Stimulated activated CD4-positive, alpha-beta T cell treated with anti-CD3 and anti-CD28 coated beads, Interleukin-12 subunit alpha, Interleukin-12 subunit beta, amount 100 ng/mL, for 48 hours (primary cell): Measurements from ENCODE around the gene GABRA5.
"Not testable (repeated sequence)": the region's sequence is repeated elsewhere in the genome, so short reads cannot be mapped to it uniquely, and the experiment has no call there.

Experiments
- DNase-seq, 3 donors: peaks; one replicate each; pipeline ENCODE4 v3.0.0-alpha.2; 2020; ENCODE audit warnings: low read depth in 2 of 3, low spot score in 1 of 3

The GABRA5 gene

DNA sequence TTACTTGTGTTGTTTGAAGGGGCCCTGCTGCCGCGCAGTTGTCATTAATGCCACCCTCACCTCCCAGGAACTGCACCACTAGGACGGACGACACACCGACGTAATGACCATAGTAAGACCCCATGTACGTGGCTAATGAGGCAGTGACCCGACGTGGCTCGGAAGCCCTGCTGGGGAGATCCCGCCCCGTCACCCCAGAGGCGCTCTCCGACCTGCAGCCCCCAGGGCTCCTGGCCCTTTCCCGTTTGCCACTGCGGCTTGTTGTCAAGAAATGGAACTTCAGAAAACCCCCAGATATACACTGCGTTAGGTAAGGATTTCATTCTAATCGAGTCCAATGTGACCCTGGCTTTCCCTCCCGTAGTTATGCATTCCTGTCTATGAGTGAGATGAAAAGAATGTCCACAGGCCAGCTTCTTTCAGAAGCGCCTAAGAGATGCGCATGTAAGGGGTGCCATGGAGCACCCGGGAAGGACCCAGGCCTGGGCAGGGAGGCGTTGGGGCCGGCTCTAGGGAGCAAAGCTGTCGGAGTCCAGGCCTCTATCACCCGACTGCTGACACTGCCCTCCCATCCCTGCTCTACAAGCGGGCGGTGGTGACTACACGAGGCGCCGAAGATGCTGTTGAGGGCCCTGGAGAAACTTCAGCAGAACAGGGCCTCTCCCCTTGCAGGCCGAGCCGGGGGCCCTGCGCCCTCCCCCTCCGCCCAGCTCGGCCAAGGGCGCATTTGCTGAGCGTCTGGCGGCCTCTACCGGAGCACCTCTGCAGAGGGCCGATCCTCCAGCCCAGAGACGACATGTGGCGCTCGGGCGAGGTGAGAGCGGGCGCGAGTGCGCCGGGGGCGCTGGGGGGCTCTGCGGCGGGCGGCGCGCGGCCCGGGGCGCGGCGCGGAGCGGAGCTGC is at the start of gene GABRA5:
Gene GABRA5, plus strand, starts transcription at position 765 of the 902 bp plus-strand sequence. CDS start 2,187 bp downstream, outside the sequence.
- DNase-seq, result no peak

DNA sequence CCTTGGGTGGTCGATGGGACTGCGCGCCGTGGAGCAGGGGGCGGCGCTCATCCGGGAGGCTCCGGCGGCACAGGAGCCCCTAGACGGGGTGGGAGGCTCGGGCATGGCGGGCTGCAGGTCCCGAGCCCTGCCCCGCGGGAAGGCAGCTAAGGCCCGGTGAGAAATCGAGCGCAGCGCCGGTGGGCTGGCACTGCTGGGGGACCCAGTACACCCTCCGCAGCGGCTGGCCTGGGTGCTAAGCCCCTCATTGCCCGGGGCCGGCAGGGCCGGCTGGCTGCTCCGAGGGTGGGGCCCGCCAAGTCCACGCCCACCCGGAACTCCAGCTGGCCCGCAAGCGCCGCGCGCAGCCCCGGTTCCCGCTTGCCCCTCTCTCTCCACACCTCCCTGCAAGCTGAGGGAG is 35.7 kb upstream of the GABRA5 start:
- DNase-seq, result not testable (repeated sequence)

- DNase-seq, result no peak
These were observed 34.9 kb upstream of the GABRA5 start for GRCh38 chr15:26831951-26832350.

DNA sequence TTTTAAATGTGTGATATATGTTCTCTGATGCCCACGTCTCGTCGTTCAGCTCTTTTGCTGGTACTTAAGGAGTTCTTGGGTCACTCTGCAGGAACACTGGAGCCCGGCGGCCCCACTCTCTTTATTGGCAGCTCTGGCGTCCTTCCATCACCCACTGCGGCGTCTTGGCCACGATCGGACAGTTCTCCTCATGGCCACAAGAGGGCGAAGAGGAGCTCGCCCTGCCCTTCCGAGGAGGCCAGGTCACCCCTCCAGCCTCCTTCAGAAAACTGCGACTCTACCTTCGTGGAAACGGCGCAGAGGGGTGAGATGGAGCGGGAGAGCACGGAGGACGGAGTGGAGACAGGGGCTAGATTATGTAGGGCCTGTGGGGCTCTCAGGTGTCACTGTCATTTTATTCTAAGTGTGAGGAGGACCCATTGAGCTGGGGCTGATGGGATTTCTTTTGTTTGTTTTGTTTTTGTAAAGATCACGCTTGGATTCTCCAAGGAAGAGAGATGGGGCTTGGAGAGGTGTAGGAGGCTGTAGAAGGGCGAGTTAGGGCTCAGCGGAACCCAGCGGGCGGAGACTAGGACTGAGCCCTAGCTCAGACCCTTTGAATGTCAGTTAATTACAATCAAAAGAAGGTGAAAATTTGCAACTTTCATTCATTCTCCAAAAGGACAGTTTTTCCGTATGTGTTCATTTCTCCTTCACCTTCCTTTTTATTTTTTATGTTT is 28.0 kb upstream of the GABRA5 start:
- DNase-seq, result no peak

GRCh38 chr15:26841514-26841913 is 25.3 kb upstream of the GABRA5 start:
- DNase-seq, result no peak

- no peak for DNase-seq
These were observed 24.9 kb upstream of the GABRA5 start for GRCh38 chr15:26841941-26842340.

- no peak for DNase-seq
These were observed 24.5 kb upstream of the GABRA5 start for GRCh38 chr15:26842391-26842790.

- no peak for DNase-seq
These were observed 22.0 kb upstream of the GABRA5 start for GRCh38 chr15:26844901-26845300.

DNA sequence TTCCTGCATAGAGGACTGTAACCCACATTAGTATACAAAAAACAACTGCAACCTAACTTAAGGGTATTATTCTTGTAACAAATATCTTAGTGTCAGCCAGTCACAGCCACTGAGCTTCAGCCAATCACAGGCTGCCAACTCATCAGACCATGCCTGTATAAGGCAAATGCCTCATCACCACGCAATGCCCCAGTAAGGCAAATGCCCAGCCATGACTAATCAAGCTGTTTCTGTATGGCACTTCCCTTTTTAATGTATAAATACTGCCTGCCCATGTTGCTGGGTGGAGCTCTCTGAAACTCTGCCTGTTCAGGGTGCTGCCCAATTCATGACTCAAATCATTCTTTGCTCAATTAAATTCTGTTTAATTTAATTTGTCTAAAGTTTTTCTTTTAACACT is 18.4 kb upstream of the GABRA5 start:
- DNase-seq, result no peak

DNA sequence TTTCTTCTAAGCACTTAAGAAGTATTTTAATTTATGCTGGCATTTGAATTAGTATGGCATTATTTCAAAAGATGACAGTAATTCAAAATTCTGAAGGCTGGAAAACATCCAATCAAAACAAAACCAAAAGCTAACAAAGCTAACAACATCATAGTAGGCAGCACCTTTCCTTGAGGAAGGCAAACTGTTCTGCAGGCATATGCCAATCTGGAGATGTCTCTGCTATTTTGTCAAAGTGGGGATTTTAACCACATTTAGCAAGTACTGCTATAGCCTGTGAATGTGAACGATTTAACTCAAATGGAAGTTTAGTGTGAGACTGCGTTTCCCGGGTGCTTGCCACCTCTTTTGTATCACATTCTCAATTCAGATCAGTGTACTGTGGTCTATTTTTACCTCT is 16.7 kb upstream of the GABRA5 start:
- DNase-seq, result no peak

- DNase-seq, result no peak
These were observed 13.9 kb upstream of the GABRA5 start for GRCh38 chr15:26852980-26853379.

DNA sequence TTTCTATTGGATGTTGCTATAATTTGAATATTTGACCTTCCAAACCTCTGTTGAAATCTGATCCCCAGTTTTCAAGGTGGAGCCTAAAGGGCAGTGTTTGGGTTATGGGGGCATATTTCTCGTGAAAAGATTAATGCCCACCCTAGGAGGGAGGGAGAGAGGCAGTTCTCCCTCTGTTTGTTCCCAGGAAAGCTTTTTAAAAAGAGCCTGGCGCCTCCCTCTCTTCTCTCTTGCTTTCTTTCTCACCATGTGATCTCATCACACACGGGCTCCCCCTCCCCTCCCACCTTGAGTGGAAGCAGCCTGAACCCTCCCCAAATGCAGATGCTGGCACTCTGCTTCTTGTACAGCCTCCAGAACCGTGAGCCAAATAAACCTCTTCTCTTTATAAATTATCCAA is 12.4 kb upstream of the GABRA5 start:
- no peak for DNase-seq

DNA sequence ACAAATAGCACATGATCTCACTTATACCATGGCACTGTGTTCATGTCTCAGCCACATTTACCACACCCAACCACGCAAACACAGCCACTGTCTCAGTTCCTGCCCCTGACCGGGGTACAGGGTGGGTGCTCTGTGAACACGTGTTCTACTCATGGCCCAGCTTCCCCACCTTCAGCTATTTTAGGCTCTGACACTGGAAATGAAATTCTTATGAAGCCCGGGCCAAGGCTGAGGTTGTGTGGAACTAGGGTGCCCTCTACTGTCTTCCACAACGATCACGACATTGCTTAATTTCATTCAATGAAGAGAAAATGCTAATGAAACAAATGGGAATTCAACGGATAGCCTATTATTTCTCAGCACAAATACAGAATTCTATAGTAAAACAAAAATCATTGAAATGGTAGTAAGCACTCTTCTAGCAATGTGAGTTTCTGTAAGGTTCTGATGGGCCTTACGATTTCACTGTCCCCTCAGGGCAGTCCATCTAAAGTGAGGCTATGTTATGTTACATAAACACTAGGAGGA is 2.1 kb upstream of the GABRA5 start:
- no peak for DNase-seq

DNA sequence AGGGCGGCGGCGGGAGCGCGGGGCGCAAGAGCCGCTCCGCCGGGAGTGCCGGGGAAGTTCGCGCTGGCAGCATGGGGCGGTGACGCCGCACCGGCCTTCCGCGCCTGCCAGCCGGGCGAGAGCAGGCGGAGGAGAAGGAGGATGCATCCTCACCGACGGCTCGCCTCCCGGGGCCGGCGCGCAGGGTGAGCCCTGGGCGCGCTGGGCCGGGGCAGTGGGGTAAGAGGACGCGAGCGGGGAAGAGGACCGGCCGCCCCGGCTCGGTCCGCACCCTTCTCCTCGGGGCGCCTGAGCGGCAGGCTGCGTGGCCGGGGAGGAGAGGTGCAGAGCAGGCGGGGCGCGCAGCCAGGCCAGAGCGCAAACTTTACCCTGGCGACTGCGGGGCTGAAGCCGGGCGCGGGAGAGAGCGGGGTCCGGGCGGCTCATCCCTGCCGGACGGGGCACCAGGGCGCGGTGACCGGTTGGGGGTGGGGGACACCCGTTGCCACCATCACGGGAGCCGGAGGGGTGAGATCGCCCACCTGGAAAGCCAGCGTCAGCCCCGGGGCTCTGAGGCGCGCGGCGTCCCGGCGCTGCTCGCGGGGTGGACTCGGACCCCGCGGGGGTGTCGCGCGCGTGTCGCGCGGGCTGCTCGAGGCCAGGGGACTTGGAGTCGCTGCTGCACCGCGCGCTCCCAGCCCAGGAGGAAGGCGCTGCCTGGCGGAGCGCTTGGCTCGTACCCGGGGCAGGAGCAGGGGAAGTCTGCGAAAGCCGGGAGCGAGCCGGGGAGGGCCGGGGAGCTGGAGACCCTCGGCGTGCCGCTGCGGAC is 542 bp downstream of the GABRA5 start:
- DNase-seq, result no peak

DNA sequence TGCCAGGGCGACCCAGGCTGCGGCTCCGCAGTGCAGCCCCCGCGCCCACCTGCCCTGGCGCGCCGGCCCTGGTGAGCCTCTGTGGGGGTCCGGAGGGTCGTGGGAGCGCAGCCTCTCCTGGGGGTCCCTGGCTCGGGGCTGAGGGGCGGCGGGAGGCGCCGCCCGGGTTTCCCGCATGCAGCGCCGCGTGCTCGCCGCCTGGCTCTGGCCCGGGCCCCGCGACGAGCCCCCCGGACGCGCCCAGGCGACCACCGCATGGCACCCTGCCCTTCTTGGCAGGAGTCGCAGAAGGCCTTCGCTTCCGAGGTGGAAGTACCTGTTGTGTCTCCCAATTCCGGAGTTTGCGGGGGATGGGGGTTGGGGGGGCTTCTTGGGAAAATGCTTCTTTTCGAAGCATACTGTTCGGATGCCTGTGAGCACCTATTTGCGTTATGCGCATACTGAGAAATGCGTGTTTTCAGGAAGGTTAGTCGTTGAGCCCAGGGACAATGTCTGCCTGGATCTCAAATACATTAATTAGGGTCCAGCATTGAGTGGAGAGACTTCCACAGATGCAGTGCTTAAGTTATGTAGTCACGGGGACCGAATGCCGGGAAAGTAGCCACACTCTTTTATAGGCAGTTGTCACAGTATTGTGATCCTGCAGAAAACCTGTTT is 1.3 kb downstream of the GABRA5 start:
- no peak for DNase-seq

DNA sequence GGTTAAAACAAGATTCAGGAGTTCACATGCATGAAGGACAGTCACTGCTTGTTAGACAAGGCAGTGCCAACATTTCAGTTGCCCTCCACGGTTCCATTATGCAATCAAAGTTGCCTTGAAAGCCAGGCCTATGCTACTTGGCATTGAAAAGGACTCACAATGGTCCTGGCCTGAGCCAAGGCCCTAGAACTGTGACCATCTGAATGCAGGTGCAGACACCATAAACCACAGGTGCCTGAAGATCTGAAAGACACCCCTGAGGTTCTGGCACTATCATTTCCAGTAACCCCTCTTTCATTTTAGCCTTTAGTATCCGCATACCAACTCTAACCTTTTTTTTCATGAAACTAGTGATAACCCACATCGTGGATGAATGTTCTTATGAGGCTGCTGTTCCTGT is 2.8 kb downstream of the GABRA5 start:
- no peak for DNase-seq

DNA sequence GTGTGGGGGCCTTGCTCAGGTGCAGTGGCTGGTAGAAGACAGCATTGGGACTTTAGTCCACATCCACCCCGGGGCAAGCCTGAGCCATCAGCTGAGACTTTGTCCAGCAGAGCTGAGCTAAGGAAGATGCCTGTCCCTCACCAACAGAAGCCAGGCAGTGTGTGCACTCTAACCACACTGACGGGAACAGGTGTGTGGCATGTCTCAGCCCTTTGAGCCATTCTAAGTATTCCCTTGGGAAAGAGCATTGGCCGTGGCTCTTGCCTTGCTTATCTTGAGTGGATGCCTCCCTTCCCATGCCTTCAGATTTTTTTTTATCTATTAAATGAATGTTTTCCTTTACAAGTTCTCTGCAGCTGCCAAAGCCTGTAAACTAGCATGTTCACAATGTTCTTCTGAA is 3.5 kb downstream of the GABRA5 start:
- no peak for DNase-seq

DNA sequence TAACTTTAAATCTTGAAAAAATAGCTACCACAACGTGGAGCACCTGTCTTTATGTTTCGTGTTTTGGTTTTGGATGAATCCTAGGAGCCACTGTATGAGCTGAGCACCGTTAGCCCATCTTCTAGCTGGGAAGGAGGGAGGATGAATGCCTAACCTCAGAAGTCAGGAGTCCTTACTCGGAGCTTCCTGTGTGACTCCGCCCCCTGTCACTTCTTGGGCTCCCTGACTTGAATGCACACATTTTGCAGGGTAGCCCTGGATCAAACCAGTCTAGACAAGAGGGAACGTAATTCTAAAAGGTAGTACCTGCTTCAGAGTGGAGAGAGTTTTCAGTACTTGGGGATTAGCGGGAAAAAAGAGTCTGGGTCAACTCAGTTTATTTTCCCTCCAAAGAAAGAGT is 5.3 kb downstream of the GABRA5 start:
- no peak for DNase-seq

- no peak for DNase-seq
These were observed 7.0 kb downstream of the GABRA5 start for GRCh38 chr15:26873846-26874245.

- no peak for DNase-seq
These were observed 8.1 kb downstream of the GABRA5 start for GRCh38 chr15:26874774-26875475.
